Neuron (in vitro differentiated cells): ENCODE data around the gene NDUFS1.
"Not testable (repeated sequence)": the region's sequence is repeated elsewhere in the genome, so short reads cannot be mapped to it uniquely, and the experiment has no call there.

Experiments
- H2AFZ ChIP-seq: one replicate; pipeline ENCODE4 v1.6.1; 2013; ENCODE audit warnings: low read depth, mild to moderate bottlenecking, inconsistent platforms, low read length, moderate library complexity
- H3K27me3 ChIP-seq: one replicate; pipeline ENCODE4 v1.6.1; 2013; ENCODE audit warnings: low read length; ENCODE audit not compliant: insufficient read depth
- H3K36me3 ChIP-seq: one replicate; pipeline ENCODE4 v1.6.1; 2013; ENCODE audit warnings: low read length; ENCODE audit not compliant: insufficient read depth
- H3K4me1 ChIP-seq: one replicate; pipeline ENCODE4 v1.6.1; 2013; ENCODE audit warnings: low read length; ENCODE audit not compliant: insufficient read depth
- H3K4me3 ChIP-seq: 2 replicates; pipeline ENCODE4 v1.5.1; 2013; ENCODE audit warnings: mild to moderate bottlenecking, low read length, moderate library complexity
- H3K9me3 ChIP-seq: one replicate; pipeline ENCODE4 v1.6.1; 2013; ENCODE audit warnings: low read length

Gene NDUFS1

DNA sequence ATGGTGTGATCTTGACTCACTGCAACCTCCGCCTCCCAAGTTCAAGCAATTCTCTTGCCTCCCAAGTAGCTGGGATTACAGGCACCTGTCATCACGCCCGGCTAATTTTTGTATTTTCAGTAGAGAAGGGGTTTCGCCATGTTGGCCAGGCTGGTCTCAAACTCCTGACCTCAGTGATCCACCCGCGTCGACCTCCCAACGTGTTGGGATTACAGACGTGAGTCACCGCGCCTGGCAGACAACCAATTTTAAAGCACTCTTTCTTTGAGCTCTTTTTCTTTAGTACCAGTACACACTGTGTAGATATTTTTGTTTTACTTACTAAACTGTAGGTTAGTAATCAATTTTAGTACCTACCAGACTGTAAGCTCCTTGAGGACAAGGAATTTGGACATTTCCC is 2.2 kb downstream of the NDUFS1 start:
- peaks cover 12% of the 10 kb centered on the region for H3K4me1 ChIP-seq
- H2AFZ ChIP-seq, H3K9me3 ChIP-seq, H3K4me3 ChIP-seq, H3K27me3 ChIP-seq: not testable (repeated sequence)
- peaks cover 24% of the 10 kb centered on the region for H3K36me3 ChIP-seq

DNA sequence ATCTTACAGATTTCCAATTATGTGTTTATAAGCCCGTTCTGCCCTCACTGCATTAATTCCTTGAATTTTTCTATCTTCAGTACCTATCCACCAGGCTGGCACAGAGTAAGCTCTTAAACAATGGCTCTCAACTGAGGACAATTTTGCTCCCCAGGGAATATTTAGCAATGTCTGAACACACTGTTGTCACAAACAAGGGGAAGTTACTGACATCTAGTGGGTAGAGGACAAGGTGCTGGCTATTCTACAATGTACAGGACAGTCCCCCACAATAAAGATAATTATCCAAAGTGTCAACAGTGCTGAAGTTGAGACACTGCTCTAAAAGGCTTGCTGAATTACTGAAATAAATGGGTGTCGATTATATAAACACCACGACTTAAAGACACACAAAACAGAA is 5.0 kb downstream of the NDUFS1 start:
- H3K4me3 ChIP-seq: no peak overlapping the region
- H3K9me3 ChIP-seq: no peaks in the 10 kb centered on the region
- no peaks in the 10 kb centered on the region for H3K4me1 ChIP-seq
- peaks cover 26% of the 10 kb centered on the region for H3K36me3 ChIP-seq
- H2AFZ ChIP-seq: no peak overlapping the region
- no peaks in the 10 kb centered on the region for H3K27me3 ChIP-seq

DNA sequence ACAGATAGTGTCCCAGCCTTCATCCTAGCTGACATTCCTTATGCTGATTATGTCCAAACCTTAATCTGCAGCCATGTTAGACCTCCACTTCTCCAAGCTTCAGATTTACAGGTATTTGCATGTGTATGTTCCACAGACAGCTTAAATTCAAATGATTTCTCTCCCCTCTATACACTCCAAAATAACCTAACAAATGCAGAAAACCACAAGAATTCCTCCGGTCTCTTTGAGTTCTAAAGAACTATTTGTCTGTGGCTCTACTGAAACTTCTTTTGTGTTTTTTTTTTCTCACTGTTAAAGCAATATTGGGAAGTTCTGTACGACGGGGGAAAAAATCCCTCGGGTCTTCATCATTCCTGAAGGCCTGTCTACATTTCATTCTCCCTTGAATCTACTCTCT is 8.6 kb downstream of the NDUFS1 start:
- Histone ChIP-seq H3K9me3 (no peaks in the 10 kb centered on the region), H3K27me3 (no peaks in the 10 kb centered on the region), H2AFZ (no peak overlapping the region), H3K4me3 (no peak overlapping the region), H3K36me3 (peaks cover 61% of the 10 kb centered on the region), H3K4me1 (no peaks in the 10 kb centered on the region)

DNA sequence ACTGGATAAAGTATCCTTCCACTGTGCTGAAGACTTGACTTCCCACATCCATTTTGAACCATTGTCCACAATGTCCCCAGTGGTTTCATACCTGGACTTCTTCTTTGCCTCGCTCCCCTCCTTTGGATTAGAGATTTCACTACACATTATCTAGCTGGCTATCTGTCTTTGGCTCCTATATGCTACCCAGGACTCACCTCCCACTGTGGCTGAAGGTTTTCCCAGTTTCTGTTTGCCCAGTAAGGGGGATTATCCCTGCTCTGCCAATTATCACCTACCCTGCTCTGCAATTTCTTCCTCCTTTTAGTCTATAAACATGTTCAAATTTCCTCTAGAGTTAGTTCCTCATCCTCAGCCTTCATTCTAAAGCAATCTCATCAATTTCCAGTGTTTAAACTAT is 9.1 kb downstream of the NDUFS1 start:
- Histone ChIP-seq H3K4me3 (no peak overlapping the region), H2AFZ (no peak overlapping the region), H3K4me1 (no peaks in the 10 kb centered on the region), H3K27me3 (no peaks in the 10 kb centered on the region), H3K36me3 (peaks cover 65% of the 10 kb centered on the region), H3K9me3 (no peaks in the 10 kb centered on the region)

DNA sequence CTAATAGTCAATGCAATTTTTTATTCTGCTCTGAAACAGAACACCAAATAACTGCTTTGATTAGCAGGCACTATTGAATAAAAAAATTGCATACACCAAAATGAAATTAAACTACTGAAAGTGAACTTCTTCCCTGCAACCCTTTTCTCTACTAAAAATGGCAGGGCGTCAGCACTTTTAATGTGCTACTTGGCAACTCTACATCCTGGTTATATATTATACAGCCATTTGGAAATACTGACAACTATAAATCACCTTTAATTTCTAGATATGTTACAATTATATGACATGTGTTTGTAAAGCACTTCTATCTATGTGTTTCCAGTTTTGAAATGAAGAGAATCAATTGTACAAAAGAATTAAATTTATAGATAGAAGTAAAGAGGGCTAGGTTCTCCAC is 9.9 kb downstream of the NDUFS1 start:
- Histone ChIP-seq H3K27me3 (no peaks in the 10 kb centered on the region), H3K4me3 (no peak overlapping the region), H3K4me1 (no peaks in the 10 kb centered on the region), H3K9me3 (no peaks in the 10 kb centered on the region), H3K36me3 (peaks cover 72% of the 10 kb centered on the region), H2AFZ (no peak overlapping the region)

DNA sequence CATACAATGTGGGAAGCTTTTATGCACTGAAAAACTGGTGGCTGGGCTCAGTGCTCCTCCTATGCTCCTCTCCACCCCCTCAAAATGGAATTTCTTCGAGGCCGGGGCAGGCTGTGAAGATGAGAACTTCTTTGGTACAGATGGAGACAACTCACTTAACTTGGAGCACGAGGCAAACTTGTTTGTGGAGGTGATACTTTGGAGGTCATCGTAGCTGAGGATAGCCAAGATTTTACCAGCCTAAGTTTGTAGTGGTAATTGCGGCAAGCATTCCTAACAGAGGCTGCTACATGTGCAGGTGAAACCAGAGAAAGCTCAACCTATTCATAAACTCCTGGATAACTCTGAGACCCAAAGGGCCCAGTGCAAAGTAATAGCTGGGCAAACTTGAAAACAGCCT is 13.6 kb downstream of the NDUFS1 start:
- Histone ChIP-seq H3K36me3 (peaks cover 88% of the 10 kb centered on the region), H2AFZ (no peak overlapping the region), H3K9me3 (peaks cover 1% of the 10 kb centered on the region), H3K27me3 (no peaks in the 10 kb centered on the region), H3K4me3 (no peak overlapping the region), H3K4me1 (no peaks in the 10 kb centered on the region)

DNA sequence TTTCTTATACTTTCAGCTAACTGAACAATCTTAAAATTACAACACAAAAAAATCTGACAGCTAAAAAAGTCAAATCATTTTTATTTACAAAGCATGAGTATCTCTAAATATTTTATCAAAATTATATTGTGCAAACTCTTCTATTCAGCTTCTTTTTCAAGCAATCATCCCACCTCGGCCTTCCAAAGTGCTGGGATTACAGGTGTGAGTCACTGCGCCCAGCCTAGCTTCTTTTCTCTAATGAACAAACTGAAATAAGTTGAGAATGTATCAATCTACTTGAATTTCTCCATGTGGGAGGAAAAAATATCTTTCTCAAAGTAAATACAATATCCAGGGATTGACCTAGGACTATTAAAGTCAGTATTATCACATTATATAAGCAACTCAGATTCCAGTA is 14.9 kb downstream of the NDUFS1 start:
- Histone ChIP-seq H2AFZ (no peak overlapping the region), H3K4me3 (no peak overlapping the region)

DNA sequence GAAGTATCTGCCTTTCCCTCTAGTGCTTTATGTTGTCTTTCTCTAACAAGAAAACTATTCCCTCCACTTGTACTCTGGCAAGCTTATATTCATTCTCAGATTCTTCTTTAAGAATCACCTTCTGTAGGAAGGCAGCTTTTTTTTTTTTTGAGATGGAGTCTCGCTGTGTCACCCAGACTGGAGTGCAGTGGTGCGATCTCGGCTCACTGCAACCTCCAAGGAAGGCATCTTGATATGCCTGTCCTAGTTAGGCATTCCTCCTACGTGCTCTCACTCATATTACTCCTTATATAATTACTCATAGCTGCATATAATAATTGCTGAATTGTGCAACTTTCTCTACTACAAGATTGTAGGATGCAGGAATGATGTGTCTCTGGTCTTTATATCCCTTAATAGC is 15.8 kb downstream of the NDUFS1 start:
- Histone ChIP-seq H3K4me3 (no peak overlapping the region), H3K27me3 (no peaks in the 10 kb centered on the region), H3K4me1 (no peaks in the 10 kb centered on the region), H2AFZ (no peak overlapping the region), H3K9me3 (peaks cover 1% of the 10 kb centered on the region), H3K36me3 (peaks cover 85% of the 10 kb centered on the region)

More for the DNA sequence above, 14.9 kb downstream of the NDUFS1 start:
- no peaks in the 10 kb centered on the region for H3K4me1 ChIP-seq
- peaks cover 88% of the 10 kb centered on the region for H3K36me3 ChIP-seq
- no peaks in the 10 kb centered on the region for H3K27me3 ChIP-seq
- peaks cover 1% of the 10 kb centered on the region for H3K9me3 ChIP-seq

DNA sequence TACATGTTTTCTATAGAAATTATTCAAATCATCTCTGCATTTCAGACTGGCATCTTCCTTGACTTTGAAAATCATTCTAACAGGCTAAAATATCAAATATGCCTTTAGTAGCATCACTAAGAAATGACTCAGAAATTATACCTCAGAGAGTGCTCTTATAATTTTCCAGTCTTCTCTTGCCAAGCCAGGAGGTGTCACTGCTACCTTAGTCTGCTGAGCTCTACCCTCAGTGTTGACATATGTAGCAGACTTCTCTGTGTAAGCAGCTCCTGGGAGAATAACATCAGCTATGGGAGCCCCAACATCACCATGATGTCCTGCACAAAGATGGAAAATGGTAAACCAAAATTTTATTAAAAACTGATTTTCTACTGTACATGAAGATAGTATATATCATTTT is 31.6 kb downstream of the NDUFS1 start:
- peaks cover 76% of the 10 kb centered on the region for H3K36me3 ChIP-seq

DNA sequence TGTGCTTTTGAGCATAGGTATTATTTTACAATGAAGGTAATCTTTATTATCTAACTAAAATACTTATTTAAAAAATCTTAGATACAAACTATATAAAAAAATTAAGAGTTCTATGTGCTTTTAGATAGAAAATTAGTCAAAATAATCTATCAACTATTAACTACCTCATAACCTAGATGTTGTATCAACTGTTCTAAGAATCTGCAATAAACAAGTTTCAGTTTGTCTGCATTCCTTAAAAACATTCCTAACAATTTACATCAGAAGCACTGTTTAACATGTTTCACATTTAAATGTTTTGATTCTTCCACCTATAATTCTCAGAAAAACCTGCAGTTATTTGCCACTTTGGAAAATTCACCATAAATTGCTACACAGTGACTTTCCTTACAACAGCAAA is 33.3 kb downstream of the NDUFS1 start:
- Histone ChIP-seq H2AFZ (no peak overlapping the region), H3K4me3 (no peak overlapping the region), H3K4me1 (no peaks in the 10 kb centered on the region), H3K36me3 (peaks cover 74% of the 10 kb centered on the region), H3K9me3 (no peaks in the 10 kb centered on the region), H3K27me3 (no peaks in the 10 kb centered on the region)

More for the DNA sequence above, 31.6 kb downstream of the NDUFS1 start:
- H2AFZ ChIP-seq: no peak overlapping the region
- no peaks in the 10 kb centered on the region for H3K9me3 ChIP-seq
- no peaks in the 10 kb centered on the region for H3K4me1 ChIP-seq
- H3K27me3 ChIP-seq: no peaks in the 10 kb centered on the region
- no peak overlapping the region for H3K4me3 ChIP-seq

DNA sequence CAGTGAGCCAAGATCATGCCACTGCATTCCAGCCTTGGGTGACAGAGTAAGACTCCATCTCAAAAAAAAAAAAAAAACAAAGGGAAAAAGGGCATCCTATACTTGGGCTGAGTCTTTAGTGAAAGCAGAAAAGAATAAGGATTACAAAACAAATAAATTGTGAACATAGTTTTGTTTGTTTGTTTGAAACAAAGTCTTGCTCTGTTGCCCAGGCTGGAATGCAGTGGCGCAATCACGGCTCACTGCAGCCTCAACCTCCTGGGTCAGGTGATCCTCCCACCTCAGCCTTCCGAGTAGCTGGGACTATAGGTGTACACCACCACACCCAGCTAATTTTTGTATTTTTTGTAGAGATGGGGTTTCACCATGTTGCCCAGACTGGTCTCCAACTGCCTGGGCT is 36.7 kb downstream of the NDUFS1 start:
- not testable (repeated sequence) for H2AFZ ChIP-seq, H3K9me3 ChIP-seq, H3K4me1 ChIP-seq, H3K27me3 ChIP-seq, H3K4me3 ChIP-seq
- peaks cover 75% of the 10 kb centered on the region for H3K36me3 ChIP-seq

DNA sequence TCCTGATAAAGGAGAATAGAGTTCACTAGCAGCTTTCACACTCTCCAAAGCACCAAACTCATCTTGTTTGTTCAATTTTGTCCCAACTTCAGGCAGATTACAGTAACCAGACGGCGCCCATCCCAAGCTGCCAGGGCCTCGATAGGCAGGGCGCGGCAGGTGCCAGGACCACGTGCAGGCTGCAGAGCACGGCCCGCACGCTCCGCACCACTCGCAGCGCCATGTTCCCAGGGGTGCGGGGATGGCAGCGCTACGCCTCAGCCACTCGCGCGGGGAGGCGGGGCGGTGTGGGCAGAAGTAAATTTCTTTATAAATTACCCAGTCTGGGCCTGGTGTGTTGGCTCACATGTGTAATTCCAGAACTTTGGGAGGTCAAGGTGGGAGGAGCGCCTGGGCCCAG is 43.0 kb downstream of the NDUFS1 start:
- Histone ChIP-seq H3K4me1 (no peaks in the 10 kb centered on the region), H3K4me3 (no peak overlapping the region), H2AFZ (no peak overlapping the region), H3K9me3 (no peaks in the 10 kb centered on the region), H3K27me3 (no peaks in the 10 kb centered on the region), H3K36me3 (peaks cover 25% of the 10 kb centered on the region)

DNA sequence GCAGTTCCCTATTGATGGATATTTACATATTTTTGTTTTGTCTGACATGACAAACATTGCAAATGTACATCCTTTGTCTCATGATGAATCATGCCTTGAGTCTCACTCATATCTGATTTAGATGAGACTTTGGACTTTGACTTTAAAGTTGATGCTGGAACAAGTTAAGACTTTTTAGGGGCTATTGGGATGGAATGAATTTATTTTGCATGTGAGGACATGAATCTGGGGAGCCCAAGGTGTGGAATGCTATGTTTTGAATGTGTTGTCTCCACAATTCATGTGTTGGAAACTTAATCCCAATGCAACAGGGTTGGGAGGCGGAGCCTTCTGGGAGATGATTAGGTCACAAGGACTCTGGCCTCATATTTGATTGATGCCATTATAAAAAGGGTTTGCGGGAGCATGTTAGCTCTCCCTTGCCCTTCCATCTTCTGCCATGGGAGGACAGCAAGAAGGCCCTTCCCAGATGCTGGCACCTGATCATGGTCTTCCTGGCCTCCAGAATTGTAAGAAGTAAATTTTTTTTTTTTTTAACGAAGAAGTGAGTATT is 44.1 kb downstream of the NDUFS1 start:
- Histone ChIP-seq H3K9me3 (no peaks in the 10 kb centered on the region), H3K27me3 (no peaks in the 10 kb centered on the region), H3K4me3 (no peak overlapping the region), H3K36me3 (peaks cover 15% of the 10 kb centered on the region), H2AFZ (no peak overlapping the region), H3K4me1 (no peaks in the 10 kb centered on the region)

DNA sequence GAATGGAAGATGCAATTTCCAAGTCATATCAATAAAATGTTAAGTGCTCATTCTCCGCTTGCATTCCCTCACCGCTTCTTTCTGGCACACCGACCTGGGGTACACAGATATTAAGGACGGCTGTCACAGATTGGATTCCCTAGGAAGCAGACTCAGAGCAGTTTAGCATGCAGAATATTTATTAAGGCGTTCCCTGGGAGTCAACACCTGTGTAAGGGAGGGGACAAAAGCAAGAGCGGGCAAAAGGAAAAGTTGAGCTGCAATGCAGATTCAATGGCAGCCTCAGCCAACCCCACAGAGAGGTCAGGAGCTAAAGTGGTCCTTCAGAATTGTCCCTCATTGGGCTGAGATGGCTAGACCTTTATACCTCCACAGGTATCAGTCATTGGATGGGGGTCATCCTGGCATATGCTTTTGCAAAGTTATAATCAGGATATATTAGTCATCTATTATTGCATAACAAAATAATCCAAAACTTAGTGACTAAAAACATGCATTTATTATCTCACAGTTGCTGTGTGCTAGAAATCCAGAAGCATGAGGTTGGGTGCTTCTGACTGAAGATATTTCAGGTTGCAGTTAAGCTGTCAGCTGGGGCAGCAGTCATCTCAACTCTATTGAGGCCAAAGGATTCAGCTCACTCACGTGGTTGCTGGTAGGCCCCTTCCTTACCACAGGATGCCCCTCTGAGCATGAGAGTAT is 46.2 kb downstream of the NDUFS1 start:
- no peaks in the 10 kb centered on the region for H3K4me1 ChIP-seq
- H3K4me3 ChIP-seq: no peak overlapping the region
- H3K9me3 ChIP-seq: no peaks in the 10 kb centered on the region

More for the DNA sequence above, 46.2 kb downstream of the NDUFS1 start:
- Histone ChIP-seq H2AFZ (no peak overlapping the region), H3K27me3 (no peaks in the 10 kb centered on the region), H3K36me3 (peaks cover 6% of the 10 kb centered on the region)
